Calu3 (cell line): Measurements from ENCODE around the gene MARK3. TPM values are rescaled to one million over a fixed set of nuclear protein-coding genes. Genes with fewer than 3 reads are reported as not detected.
A peak's percentile ranks its signal among the peaks of the same experiment; 100 is the strongest.

ENCODE experiments used
- BruUV-seq: library from RNA; stranded (reverse); fragments of 400-500 nt; replicated peaks from 2 replicates; lab custom pipeline; 2021; lab: Mats Ljungman, UMichigan
- CTCF ChIA-PET: fragments of 300-600 bp; sonication (Branson Sonifier 250); formaldehyde crosslinking; loops from one replicate; lab custom pipeline; 2022; ENCODE audit warnings: antibody characterized with exemption; lab: Charles Lee
- DNase-seq: peaks from one replicate; pipeline ENCODE4 v3.0.0; 2022
- H3K27ac Mint-ChIP-seq: one replicate; pipeline ENCODE4 v1.8.0; 2022; ENCODE audit warnings: mixed read lengths; ENCODE audit not compliant: unreplicated experiment
- H3K27me3 Mint-ChIP-seq: one replicate; pipeline ENCODE4 v1.8.0; 2022; ENCODE audit warnings: mixed read lengths; ENCODE audit not compliant: unreplicated experiment
- H3K36me3 Mint-ChIP-seq: one replicate; pipeline ENCODE4 v1.8.0; 2022; ENCODE audit warnings: mild to moderate bottlenecking, moderate library complexity, mixed read lengths; ENCODE audit not compliant: insufficient read depth, unreplicated experiment
- H3K4me1 Mint-ChIP-seq: one replicate; pipeline ENCODE4 v1.8.0; 2022; ENCODE audit warnings: mild to moderate bottlenecking, low read depth, mixed read lengths; ENCODE audit not compliant: unreplicated experiment
- H3K4me3 Mint-ChIP-seq: one replicate; pipeline ENCODE4 v1.8.0; 2022; ENCODE audit warnings: mild to moderate bottlenecking, low read depth, moderate library complexity, mixed read lengths; ENCODE audit not compliant: unreplicated experiment
- H3K9me3 Mint-ChIP-seq: one replicate; pipeline ENCODE4 v1.8.0; 2022; ENCODE audit warnings: low read depth, mixed read lengths; ENCODE audit not compliant: unreplicated experiment
- CTCF ChIP-seq: fragments of 200-600 bp; IDR thresholded peaks from one replicate; pipeline ENCODE4 v1.8.0; 2022; ENCODE audit warnings: antibody characterized with exemption; ENCODE audit not compliant: unreplicated experiment
- intact Hi-C: fragments of 100-400 bp; cut with micrococcal nuclease; formaldehyde crosslinking; loops from one replicate; pipeline ENCODE4 v1.10.0; 2022; ENCODE audit not compliant: unreplicated experiment
- total RNA-seq: library from RNA; stranded (reverse); gene quantifications from 2 replicates; pipeline ENCODE4 v1.2.3, GENCODE V29; 2022

The MARK3 gene
- total RNA-seq, 1 experiment from 2014 or later: 76.0 TPM

GRCh38 chr14:103388664-103389063 is 3.4 kb downstream of the MARK3 start:
- Mint-ChIP-seq H3K27me3 (no peaks in the 10 kb centered on the region), H3K9me3 (no peaks in the 10 kb centered on the region), H3K27ac (no peak overlapping the region), H3K4me1 (no peaks in the 10 kb centered on the region), H3K4me3 (peak overlapping the region; percentile 96), H3K36me3 (peaks cover 34% of the 10 kb centered on the region)
- no peak for TF ChIP-seq CTCF
- CTCF ChIA-PET: interaction anchor here (0.8 kb wide), 1 partner anchor 15 kb away, joined by 4 read pairs; no protein-coding TSS in a partner anchor
- no peak for DNase-seq
- intact Hi-C loops: no loop called here
- BruUV-seq: no TSS peak

DNA sequence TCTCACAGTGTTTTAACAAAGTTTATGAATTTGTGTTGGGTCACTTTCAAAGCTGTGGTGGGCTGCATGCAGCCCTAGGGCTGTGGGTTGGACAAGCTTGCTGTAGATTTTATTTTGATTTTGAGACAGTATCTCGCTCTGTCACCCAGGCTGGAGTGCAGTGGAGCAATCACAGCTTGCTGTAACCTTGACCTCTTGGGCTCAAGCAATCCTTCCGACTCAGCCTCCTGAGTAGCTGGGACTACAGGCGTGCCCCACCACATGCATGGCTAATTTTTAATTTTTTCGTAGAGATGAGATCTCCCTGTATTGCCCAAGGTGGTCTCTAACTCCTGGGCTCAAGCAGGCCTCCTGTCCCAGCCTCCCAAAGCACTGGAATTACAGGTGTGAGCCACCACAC is 5.4 kb downstream of the MARK3 start:
- intact Hi-C loops: loop anchor here (5.0 kb wide), 1 partner anchor 38 kb away; no protein-coding TSS in a partner anchor
- TF ChIP-seq CTCF: no peak
- BruUV-seq: no TSS peak
- peaks cover 23% of the 10 kb centered on the region for H3K36me3 Mint-ChIP-seq
- H3K9me3 Mint-ChIP-seq: no peaks in the 10 kb centered on the region
- peaks cover 11% of the 10 kb centered on the region for H3K4me1 Mint-ChIP-seq
- DNase-seq: no peak
- no peaks in the 10 kb centered on the region for H3K27me3 Mint-ChIP-seq
- no peak overlapping the region for H3K27ac Mint-ChIP-seq
- CTCF ChIA-PET: interaction anchor here (0.7 to 1.9 kb wide), 10 partner anchors 12 to 316 kb away, joined by 3 to 10 read pairs (median 4); partner anchors contain the start of gene EIF5
- H3K4me3 Mint-ChIP-seq: no peak overlapping the region

DNA sequence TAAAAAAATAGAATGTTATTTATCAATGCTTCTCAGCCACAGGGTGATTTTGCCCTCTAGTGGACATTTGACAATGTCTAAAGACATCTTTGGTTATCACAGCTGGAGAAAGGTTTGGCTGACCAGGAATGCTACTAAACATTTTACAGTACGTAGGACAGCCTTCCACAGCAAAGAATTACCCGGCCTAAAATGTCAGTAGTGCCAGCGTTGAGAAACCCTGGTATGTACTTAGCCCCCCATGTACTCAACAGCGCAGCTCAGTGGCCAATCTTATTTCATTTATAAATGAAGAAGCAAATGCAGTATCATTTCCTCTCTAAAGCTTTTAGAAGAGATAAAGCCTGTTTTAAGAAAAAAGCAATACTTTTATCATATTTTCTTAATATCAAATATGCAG is 5.8 kb downstream of the MARK3 start:
- peaks cover 19% of the 10 kb centered on the region for H3K36me3 Mint-ChIP-seq

GRCh38 chr14:103392106-103392505 is 6.9 kb downstream of the MARK3 start:
- Mint-ChIP-seq H3K27me3 (no peaks in the 10 kb centered on the region), H3K27ac (no peak overlapping the region), H3K4me3 (no peak overlapping the region), H3K9me3 (no peaks in the 10 kb centered on the region), H3K4me1 (peaks cover 21% of the 10 kb centered on the region), H3K36me3 (peaks cover 10% of the 10 kb centered on the region)
- intact Hi-C loops: loop anchor here (5.0 kb wide), 1 partner anchor 40 kb away; no protein-coding TSS in a partner anchor
- no peak for DNase-seq
- CTCF ChIA-PET: interaction anchor here (0.6 kb wide), 1 partner anchor 317 kb away, joined by 3 read pairs; no protein-coding TSS in a partner anchor
- no TSS peak for BruUV-seq
- TF ChIP-seq CTCF: no peak

More for the DNA sequence above, 5.8 kb downstream of the MARK3 start:
- peak; percentile 63 for TF ChIP-seq CTCF
- DNase-seq: peak; percentile 18
- intact Hi-C loops: loop anchor here (5.0 kb wide), 1 partner anchor 39 kb away; no protein-coding TSS in a partner anchor
- Mint-ChIP-seq H3K9me3 (no peaks in the 10 kb centered on the region), H3K27me3 (no peaks in the 10 kb centered on the region), H3K27ac (no peak overlapping the region), H3K4me3 (no peak overlapping the region), H3K4me1 (peaks cover 16% of the 10 kb centered on the region)
- no TSS peak for BruUV-seq
- CTCF ChIA-PET: interaction anchor here (0.7 to 1.9 kb wide), 9 partner anchors 12 to 316 kb away, joined by 3 to 10 read pairs (median 5); partner anchors contain the start of gene EIF5
